GM18499 (cell line): ENCODE results near the gene PTPRF.
"Not testable (repeated sequence)": the region's sequence is repeated elsewhere in the genome, so short reads cannot be mapped to it uniquely, and the experiment has no call there.

Experiments used
- ATAC-seq: cut with Tn5 transposase; IDR thresholded peaks from one replicate; pipeline ENCODE4 v1.9.1; 2021; ENCODE audit warnings: moderate number of reproducible peaks; ENCODE audit not compliant: insufficient read depth, unreplicated experiment

The PTPRF gene

GRCh38 chr1:43530483-43531106, at the start of gene PTPRF:
PTPRF (plus strand) TSS chr1:43530883; CDS start chr1:43545076, 14,193 bp downstream.
- ATAC-seq = no peak

DNA sequence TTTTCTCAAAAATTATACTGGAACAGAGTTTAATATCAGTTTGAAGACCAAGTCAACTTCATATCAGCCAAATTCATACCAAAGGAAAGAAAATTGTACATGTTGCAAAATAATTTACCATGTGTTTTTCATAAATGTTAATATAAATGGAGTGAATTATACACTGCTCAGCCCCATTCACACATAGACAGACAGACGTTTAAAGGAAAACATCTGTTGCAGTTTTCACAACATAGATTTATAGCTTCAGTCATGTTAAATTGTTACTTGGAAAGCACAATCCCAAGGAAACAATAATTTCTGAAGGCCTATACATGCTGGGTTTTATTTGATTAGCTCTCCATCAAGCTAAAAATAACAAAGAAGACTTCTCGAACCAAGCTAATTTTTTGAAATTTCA, 49.2 kb upstream of the PTPRF start:
- no peak for ATAC-seq

- ATAC-seq = no peak
These were observed 48.5 kb upstream of the PTPRF start for GRCh38 chr1:43482215-43482614.

- no peak for ATAC-seq
These were observed 46.3 kb upstream of the PTPRF start for GRCh38 chr1:43484367-43484766.

DNA sequence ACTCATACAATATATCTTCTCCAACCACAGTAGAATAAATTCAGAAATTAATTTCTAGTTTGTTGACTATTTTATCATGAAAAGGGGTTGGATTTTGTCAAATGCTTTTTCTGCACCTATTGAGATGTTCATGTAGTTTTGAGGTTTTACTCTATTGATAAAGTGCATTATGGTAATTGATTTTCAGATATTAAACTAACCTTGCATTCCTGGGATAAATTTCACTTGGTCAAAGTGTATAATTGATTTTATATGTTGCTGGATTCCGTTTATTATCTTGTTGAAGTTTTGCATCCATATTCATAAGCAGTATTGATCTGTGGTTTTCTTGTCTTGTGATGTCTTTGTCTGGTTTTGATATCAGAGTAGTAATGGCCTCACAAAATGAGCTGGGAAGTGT, 42.5 kb upstream of the PTPRF start:
- no peak for ATAC-seq

GRCh38 chr1:43491061-43491460, 39.6 kb upstream of the PTPRF start:
- no peak for ATAC-seq

DNA sequence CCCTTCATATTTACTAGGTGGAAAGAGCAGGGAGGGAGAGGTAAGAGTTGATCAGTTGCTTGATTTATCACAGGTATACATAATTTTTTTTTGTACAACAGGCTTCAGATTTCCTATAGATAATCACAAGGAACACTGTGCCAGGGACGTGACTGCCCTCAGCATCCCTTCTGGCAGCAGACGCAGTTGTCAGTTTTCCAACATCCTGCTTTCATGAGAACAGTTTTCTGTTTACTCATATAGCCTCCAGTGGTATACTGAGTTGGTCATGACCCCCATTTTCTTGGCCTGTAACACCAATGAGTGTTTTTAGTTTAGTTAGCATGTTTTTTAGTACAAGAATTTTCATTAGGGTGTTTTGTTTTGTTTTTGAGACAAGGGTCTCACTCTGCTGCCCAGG, 37.9 kb upstream of the PTPRF start:
- ATAC-seq = no peak

- ATAC-seq = no peak
These were observed 36.8 kb upstream of the PTPRF start for GRCh38 chr1:43493661-43494450.

GRCh38 chr1:43495204-43495603, 35.5 kb upstream of the PTPRF start:
- ATAC-seq = no peak

- ATAC-seq = no peak
These were observed 30.8 kb upstream of the PTPRF start for GRCh38 chr1:43499898-43500297.

- ATAC-seq = not testable (repeated sequence)
These were observed 28.9 kb upstream of the PTPRF start for GRCh38 chr1:43501806-43502205.

GRCh38 chr1:43503534-43503933, 27.1 kb upstream of the PTPRF start:
- no peak for ATAC-seq

DNA sequence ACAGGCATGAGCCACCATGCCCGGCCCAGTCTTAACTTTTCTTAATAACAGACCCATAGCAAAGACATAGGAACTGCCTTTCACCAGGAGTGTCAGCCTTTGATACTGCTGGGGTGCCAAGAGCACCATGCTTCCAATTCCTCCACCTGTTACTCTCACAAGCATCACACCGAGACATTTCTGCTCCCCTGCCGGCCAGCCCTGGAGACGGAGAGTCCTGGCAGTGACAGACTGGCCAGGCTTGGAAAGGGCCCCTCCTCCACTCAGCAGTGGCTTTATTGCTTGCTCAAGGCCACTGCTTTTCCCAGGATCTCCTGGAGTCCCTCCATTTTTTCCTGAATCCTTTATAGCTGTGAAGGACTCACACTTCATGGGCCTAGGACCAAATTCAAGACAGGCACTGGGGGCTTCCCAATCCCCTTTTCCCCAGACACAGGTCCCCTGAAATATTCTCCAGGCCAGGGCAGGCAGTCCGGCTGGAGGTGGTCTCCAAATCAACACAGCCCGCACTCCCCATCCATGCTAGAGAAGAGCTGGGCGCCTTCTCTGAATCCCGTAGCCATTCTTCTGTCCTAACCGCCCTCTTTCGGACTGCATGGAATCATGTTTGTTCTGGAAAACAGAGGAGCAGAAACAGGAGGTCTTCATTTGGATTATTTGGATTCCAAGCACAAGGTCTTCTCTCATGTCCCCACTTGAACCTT, 25.5 kb upstream of the PTPRF start:
- ATAC-seq = no peak

GRCh38 chr1:43506233-43506632, 24.4 kb upstream of the PTPRF start:
- ATAC-seq = no peak

GRCh38 chr1:43507296-43508295, 23.1 kb upstream of the PTPRF start:
- ATAC-seq = no peak

DNA sequence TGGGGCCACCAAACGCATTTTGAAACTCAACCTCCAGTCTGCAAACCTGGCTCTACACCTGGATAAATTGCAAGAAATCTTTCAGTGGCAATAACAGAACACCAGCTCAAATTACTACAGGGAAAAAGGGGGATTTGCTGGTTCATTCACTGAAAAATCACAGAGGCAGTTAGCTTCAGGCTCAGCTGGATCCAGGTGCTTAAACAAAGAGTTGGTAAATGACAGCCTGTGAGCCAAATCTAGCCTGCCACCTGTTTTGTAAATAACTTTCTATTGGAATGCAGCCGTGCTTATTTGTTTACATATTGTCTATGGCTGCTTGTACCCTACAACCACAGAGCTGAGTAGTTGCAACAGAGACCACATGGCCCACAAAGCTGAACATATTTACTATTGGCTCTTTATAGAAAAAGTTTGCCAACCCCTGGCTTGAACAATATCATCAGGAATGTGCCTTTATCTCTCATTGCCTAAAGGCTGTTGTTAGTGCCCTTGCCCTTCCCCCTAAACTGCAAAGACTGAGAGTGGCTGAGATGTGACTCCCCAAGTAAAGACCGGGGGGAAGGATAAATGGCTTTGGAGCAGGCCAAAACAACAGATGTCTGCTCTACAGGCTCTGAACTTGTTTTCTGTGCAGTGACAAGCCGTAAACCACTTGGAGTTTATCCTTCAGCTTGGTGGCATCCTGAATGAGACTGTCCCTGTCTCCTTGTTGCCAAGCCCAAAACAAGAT, 21.5 kb upstream of the PTPRF start:
- ATAC-seq = no peak

DNA sequence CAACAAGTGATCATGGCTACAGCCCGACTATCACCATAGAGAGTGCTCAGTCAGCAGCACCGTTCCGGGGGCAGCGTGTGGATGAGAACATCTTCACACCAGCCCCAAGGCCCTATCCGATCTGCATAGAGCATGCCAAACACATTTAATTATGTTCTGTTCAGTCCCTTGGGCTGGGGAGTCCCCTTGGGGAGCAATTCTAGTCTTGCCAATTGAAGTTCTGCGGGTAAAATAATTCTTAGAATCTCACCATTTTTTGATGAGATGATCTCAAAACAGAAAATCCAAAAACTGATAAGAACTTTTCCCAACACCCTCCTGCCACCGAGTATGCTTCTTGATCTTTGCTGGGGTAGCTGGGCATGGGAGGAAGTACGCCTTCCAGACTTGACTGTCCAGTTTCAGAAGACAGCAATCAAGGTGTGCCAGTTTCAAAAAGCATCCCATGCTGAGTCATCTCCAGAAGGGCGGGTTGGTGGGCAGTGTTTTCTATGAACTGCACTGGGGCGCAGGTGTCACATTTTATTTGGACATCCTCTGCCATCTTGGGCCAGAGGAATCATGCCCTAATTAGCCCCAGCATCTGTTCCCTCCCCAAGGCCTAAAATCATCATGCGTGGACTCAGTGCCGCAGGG, 20.8 kb upstream of the PTPRF start:
- ATAC-seq = no peak

- no peak for ATAC-seq
These were observed 20.1 kb upstream of the PTPRF start for GRCh38 chr1:43510621-43511020.

DNA sequence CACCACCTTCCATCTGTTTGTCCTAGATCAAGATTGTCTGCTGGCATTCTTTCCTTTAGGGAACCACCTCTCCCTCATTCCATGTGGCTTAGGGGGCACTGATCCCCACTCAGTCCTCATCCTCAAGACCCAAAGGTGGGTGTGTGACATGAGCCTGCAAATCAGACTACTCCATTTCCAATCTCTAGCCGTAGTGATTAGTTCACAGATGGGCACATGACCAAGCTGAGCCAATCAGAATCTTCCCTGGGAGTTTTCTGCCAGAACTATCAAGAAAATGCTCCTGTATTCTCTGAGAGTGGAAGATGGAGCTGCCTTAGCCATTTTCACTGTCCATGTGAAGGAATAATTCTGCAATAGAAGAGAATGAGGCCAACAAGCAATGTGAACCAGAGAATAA, 19.3 kb upstream of the PTPRF start:
- no peak for ATAC-seq
